AG20443 (cell line): Measurements from ENCODE around the gene PIK3C2B.
"Not testable (repeated sequence)": the region's sequence is repeated elsewhere in the genome, so short reads cannot be mapped to it uniquely, and the experiment has no call there.

ENCODE experiments used
- DNase-seq: peaks from one replicate; pipeline ENCODE4 v3.0.0; 2012; ENCODE audit warnings: low spot score, mixed read lengths

Gene PIK3C2B, protein sequence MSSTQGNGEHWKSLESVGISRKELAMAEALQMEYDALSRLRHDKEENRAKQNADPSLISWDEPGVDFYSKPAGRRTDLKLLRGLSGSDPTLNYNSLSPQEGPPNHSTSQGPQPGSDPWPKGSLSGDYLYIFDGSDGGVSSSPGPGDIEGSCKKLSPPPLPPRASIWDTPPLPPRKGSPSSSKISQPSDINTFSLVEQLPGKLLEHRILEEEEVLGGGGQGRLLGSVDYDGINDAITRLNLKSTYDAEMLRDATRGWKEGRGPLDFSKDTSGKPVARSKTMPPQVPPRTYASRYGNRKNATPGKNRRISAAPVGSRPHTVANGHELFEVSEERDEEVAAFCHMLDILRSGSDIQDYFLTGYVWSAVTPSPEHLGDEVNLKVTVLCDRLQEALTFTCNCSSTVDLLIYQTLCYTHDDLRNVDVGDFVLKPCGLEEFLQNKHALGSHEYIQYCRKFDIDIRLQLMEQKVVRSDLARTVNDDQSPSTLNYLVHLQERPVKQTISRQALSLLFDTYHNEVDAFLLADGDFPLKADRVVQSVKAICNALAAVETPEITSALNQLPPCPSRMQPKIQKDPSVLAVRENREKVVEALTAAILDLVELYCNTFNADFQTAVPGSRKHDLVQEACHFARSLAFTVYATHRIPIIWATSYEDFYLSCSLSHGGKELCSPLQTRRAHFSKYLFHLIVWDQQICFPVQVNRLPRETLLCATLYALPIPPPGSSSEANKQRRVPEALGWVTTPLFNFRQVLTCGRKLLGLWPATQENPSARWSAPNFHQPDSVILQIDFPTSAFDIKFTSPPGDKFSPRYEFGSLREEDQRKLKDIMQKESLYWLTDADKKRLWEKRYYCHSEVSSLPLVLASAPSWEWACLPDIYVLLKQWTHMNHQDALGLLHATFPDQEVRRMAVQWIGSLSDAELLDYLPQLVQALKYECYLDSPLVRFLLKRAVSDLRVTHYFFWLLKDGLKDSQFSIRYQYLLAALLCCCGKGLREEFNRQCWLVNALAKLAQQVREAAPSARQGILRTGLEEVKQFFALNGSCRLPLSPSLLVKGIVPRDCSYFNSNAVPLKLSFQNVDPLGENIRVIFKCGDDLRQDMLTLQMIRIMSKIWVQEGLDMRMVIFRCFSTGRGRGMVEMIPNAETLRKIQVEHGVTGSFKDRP (N-terminal part only)

GRCh38 chr1:204494281-204495077 is at the start of gene PIK3C2B:
PIK3C2B (minus strand) TSS chr1:204494805; CDS start chr1:204469802, 25,003 bp downstream.
- peak; percentile 94 for DNase-seq

- DNase-seq: no peak
These were observed 49.7 kb upstream of the PIK3C2B start for GRCh38 chr1:204544321-204544720.

DNA sequence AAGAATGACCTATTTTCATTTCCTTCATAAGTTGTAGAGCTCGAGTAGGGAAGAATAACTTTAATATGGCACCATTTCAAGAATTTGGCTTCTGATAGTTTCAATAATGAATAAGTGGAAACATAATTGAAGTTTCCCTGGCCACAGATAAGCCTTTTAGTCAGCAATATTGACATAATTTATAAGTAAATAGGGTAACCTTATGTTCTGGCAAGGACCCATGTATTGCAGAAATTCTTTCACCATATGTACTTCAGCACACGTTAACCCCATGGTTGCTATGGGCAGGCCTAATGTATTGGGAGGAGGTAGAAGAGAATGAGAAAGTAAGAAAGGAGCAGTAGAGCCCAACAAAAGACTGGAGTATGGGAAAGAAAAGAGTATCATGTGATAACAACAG is 47.0 kb upstream of the PIK3C2B start:
- no peak for DNase-seq

GRCh38 chr1:204532832-204533231 is 38.2 kb upstream of the PIK3C2B start:
- no peak for DNase-seq

- DNase-seq: no peak
These were observed 36.3 kb upstream of the PIK3C2B start for GRCh38 chr1:204530932-204531331.

- no peak for DNase-seq
These were observed 34.8 kb upstream of the PIK3C2B start for GRCh38 chr1:204529371-204529895.

DNA sequence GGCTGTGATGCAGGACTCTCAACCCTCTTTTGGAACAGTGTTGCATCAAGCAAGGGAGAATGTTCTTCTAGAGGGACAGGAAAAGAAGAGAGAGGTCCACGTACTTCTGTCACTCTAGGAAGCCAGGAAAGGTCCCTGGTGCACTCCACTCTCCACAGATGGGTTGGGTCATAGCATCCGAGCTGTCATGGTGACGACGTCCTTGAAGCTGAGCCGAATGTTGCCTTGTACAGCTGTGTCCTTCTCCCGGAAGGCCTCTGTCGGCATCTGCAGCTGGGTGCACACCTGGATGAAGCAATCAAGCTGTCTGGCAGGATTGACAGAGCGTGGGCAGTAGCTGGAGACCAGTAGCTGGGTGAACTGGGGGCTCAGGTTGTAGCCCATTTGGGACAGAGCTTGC is 34.1 kb upstream of the PIK3C2B start:
- DNase-seq: no peak

DNA sequence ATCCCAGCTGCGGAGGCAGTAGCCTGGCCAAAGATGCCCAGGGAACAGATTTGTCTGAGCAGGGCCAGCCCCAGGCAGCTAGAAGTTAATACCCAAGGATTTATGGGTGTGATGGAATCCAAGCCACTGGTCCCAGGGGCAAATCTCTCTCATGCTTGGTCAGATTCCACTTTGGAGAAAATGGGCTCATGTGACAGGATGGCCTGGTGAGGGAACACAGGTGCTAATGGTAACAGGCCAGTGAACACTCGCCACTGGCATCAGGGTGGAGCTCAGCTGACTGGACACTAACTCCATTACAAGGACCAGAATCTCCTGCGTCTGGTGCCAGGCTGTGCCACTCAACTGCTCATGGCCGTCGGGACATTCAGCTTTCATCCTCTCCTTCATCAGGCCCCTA is 33.6 kb upstream of the PIK3C2B start:
- no peak for DNase-seq

GRCh38 chr1:204524986-204525385 is 30.4 kb upstream of the PIK3C2B start:
- DNase-seq: no peak

- DNase-seq: no peak
These were observed 29.1 kb upstream of the PIK3C2B start for GRCh38 chr1:204523605-204524215.

DNA sequence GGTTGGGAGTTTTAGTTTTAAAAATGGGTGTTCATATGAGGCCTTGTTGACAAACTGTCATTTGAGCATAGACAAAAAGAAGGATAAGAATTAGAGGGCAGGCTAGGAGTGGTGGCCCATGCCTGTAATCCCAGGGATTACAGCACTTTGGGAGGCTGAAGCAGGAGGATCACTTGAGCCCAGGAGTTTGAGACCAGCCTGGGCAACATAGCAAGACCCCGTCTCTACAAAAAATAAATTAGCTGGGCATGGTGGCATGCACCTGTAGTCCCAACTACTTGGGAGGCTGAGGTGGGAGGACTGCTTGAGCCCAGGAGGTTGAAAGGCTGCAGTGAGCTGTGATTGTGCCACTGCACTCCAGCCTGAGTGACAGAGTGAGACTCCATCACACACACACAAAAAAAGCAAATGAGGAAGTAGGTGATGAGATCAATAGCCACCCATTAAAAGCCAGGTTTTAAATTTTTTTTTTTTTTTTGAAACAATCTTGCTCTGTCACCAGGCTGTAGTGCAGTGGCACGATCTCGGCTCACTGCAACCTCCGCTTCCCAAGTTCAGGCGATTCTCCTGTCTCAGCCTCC is 27.4 kb upstream of the PIK3C2B start:
- not testable (repeated sequence) for DNase-seq

GRCh38 chr1:204520834-204521709 is 26.5 kb upstream of the PIK3C2B start:
- DNase-seq: peak; percentile 16

DNA sequence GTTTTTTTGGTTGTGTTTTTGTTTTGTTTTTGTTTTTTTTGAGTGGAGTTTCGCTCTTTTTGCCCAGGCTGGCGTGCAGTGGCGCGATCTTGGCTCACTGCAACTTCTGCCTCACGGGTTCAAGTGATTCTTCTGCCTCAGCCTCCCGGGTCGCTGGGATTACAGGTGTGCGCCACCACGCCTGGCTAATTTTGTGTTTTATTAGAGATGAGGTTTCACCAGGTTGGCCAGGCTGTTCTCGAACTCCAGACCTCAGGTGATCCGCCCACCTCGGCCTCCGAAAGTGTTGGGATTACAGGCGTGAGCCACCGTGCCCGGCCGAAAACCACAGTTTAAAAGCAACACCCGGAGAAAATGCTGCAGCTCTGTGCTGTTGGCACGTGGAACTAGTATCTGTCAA is 22.8 kb upstream of the PIK3C2B start:
- DNase-seq: not testable (repeated sequence)

DNA sequence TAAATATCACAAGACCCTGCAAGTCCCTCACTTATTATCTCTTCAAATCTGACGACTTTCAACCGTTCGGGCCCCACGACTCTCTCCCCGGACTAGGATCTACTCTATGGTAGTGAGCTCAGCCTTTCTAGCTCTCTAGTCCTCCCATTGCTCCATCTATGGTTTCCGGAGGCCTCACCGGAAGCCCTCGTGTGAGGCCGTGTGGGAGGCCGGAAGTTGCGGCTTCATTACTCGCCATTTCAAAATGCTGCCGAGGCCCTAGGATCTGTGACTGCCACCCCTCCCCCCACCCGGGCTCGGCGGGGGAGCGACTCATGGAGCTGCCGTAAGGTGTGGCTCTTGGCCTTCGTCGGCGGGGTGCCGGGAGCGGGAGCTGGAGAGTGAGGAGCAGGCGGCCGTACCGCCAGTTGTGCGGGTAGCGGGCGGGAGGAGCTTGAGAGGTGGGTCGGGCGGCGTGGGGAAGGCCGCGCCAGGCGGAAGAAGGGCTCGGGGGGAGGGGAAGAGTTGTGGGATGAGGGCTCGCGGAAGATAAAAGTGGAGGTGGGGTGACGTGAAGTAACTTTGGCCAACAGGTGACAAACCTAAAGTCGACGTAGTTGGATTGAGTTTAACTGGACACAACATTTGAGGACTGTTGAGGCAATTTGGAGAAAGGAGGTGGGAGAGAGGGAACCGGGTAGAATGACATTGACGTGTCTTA is 21.7 kb upstream of the PIK3C2B start, which contains the start of gene MDM4:
Gene MDM4 (plus strand): TSS at position 227 of the 700 bp plus-strand sequence. CDS start 9,113 bp downstream, outside the sequence.
- peak; percentile 95 for DNase-seq

DNA sequence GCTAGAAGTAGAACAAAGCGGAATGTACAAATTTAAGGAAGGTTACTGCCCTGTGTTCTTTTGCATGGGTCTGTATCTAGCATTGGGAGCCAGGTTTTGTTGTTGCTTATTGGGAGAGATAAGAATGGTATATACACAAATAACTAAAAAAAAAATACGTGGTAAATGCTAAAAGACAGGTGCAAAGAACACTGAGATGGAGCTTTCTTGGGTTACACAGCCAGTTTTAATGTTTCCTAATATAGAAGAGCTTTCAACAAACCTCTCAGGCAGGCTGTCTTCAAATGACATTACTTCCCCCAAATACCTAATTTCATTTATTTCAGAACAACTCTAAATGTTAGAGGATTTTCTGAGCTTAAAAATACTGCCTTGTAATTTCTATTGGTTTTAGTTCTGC is 20.2 kb upstream of the PIK3C2B start:
- no peak for DNase-seq

DNA sequence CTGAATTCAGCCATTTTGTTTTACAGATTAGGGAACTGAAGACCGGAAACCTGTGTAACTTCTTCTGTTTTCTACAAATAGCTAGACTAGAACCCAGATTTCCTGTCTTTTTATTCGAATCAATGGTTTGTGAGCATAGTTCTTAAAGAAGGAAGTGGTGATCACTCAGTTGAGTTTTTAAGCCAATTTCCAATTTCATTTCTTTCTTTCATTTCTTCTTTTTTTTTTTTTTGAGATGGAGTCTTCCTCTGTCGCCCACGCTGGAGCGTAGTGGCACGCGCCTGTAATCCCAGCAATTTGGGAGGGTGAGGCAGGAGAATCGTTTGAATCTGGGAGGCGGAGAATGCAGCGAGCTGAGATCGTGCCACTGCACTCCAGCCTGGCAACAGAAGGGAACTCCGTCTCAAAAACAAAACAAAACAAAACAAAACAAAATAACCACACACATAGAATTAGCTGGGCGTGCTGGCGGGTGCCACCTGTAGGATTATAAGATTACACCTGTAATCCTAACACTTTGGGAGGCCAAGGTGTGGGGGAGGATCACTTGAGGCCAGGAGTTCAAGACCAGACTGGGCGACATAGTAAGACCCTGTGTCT is 18.6 kb upstream of the PIK3C2B start:
- no peak for DNase-seq

- DNase-seq: no peak
These were observed 16.8 kb upstream of the PIK3C2B start for GRCh38 chr1:204511366-204511765.

- DNase-seq: no peak
These were observed 14.6 kb upstream of the PIK3C2B start for GRCh38 chr1:204509186-204509635.
